Measurements from ENCODE around the gene ZCCHC14. TPM values are rescaled to one million over a fixed set of nuclear protein-coding genes. Genes with fewer than 3 reads are reported as not detected.

The ZCCHC14 gene
- total RNA-seq, 4 donors from 2014 or later, result 8.3 to 19.6 (median 14.7) TPM

DNA sequence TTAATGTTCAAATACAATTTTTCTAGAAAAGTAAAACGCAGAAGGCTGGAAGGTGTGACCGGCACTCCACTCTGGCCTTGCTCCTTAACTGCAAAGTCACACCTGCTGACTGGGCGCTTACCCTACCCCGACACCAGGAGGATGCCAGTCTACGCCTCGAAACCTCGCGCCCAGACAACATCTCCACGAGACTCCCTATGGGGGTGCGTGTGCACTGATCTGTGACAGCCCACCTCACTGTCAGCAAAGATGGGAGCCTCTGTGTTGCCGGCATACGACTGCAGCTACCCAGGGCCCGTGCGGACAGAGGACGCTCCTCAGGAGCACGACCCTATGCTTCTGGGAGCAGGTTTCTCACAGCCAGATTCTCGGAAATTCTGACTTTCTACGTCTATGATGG is 74.6 kb downstream of the ZCCHC14 start:
- no peaks in the 10 kb centered on the region for H3K27me3 ChIP-seq
- no peak for DNase-seq
- peaks cover 0 to 15% (median 0%) of the 10 kb centered on the region in 3 donors for H3K4me1 ChIP-seq
- H3K36me3 ChIP-seq, result peaks cover 11 to 100% (median 39%) of the 10 kb centered on the region in 3 donors
- H3K9me3 ChIP-seq, result no peaks in the 10 kb centered on the region
- WGBS, 2 donors, result 93 to 95% methylated on average over 10 to 16 of the region's 18 CpGs
- no peak overlapping the region for H3K27ac ChIP-seq
- intact Hi-C loops (cut with DNase I), result no loop called here
- TF ChIP-seq, protein P1, sequence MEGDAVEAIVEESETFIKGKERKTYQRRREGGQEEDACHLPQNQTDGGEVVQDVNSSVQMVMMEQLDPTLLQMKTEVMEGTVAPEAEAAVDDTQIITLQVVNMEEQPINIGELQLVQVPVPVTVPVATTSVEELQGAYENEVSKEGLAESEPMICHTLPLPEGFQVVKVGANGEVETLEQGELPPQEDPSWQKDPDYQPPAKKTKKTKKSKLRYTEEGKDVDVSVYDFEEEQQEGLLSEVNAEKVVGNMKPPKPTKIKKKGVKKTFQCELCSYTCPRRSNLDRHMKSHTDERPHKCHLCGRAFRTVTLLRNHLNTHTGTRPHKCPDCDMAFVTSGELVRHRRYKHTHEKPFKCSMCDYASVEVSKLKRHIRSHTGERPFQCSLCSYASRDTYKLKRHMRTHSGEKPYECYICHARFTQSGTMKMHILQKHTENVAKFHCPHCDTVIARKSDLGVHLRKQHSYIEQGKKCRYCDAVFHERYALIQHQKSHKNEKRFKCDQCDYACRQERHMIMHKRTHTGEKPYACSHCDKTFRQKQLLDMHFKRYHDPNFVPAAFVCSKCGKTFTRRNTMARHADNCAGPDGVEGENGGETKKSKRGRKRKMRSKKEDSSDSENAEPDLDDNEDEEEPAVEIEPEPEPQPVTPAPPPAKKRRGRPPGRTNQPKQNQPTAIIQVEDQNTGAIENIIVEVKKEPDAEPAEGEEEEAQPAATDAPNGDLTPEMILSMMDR (IDR thresholded peaks at IDR 0.05), result no peak
- no peak for TF ChIP-seq POLR2A (IDR thresholded peaks at IDR 0.05)
- no peak overlapping the region for H3K4me3 ChIP-seq

DNA sequence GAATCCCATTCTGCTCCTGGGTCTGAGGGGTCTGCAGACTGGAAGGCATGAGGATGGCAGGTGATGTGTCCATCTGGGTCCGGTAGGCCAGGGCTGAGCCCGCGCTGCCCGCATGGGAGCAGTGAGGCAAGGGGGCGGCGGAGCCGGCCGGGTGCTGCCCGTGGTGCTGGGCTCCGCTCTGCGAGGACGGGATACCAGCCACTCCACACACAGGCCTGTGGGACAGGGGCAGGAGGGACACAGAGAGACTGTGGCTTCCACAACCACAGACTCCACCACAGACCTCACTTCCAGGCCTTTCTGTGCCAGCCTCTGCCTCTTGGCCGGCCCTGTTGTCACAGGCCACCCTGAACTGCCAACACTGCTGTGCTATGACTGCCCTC is 75.3 kb downstream of the ZCCHC14 start:
- Histone ChIP-seq H3K27ac (no peak overlapping the region), H3K4me1 (peaks cover 0 to 15% (median 0%) of the 10 kb centered on the region in 3 donors), H3K9me3 (no peaks in the 10 kb centered on the region), H3K36me3 (peaks cover 14 to 100% (median 36%) of the 10 kb centered on the region in 3 donors), H3K27me3 (no peaks in the 10 kb centered on the region), H3K4me3 (no peak overlapping the region)
- no peak for TF ChIP-seq POLR2A (IDR thresholded peaks at IDR 0.05)
- TF ChIP-seq, protein P1 (IDR thresholded peaks at IDR 0.05), result no peak
- DNase-seq, result no peak
- 78 to 91% methylated on average over 1 to 10 of the region's 13 CpGs for WGBS, 2 donors
- intact Hi-C loops (cut with DNase I), result no loop called here

DNA sequence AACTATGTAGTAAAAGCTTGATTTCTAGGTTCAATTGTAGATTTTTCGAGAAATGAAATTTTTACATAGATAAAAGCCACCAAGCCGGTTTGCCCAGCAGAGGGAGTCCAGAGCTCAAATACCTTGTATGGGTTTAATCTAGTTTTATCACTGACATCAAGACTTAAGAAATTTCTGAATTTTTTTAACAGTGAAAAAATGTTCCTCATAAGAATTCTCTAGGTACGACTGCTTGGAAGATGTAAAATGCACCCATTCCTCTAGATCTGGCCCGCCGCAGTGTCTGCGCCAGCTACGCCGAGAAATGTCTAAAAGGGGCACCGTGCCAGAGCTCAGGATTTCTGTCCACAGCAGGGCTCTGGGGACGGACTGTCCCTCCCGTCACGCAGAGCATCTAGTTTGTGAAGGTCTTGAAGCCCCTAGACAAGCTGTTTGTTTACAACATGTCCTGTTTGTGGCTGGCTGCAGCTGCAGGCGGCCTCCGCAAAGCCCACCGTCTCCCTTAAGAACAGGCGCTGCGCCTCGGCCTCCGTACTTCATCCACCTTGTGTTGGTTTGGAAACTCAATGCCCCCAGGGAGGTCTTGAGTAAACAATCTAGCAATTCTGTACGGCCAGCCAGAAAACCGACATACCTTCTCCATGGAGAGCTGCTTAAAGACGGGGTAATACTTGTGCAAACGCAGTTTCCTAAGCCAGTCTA is 75.8 kb downstream of the ZCCHC14 start:
- no peak overlapping the region for H3K4me3 ChIP-seq
- H3K9me3 ChIP-seq, result no peaks in the 10 kb centered on the region
- no peak overlapping the region for H3K27ac ChIP-seq
- TF ChIP-seq, protein P1 (IDR thresholded peaks at IDR 0.05), result peak in 5 of 6 experiments; percentile 13 to 67 (median 57)
- TF ChIP-seq POLR2A (IDR thresholded peaks at IDR 0.05), result no peak
- H3K27me3 ChIP-seq, result no peaks in the 10 kb centered on the region
- DNase-seq, result no peak
- H3K36me3 ChIP-seq, result peaks cover 19 to 100% (median 41%) of the 10 kb centered on the region in 3 donors
- H3K4me1 ChIP-seq, result peaks cover 0 to 15% (median 0%) of the 10 kb centered on the region in 3 donors
- WGBS, 2 donors, result 73 to 75% methylated on average over 20 to 21 of the region's 23 CpGs
- intact Hi-C loops (cut with DNase I), result no loop called here

- no peak for TF ChIP-seq POLR2A (IDR thresholded peaks at IDR 0.05)
- TF ChIP-seq, protein P1 (IDR thresholded peaks at IDR 0.05), result no peak
- H3K4me1 ChIP-seq, result peaks cover 0 to 11% (median 0%) of the 10 kb centered on the region in 3 donors
- H3K4me3 ChIP-seq, result no peak overlapping the region
- H3K27ac ChIP-seq, result no peak overlapping the region
- no peak for DNase-seq
- 78 to 90% methylated on average over 9 of the region's 9 CpGs for WGBS, 2 donors
- H3K9me3 ChIP-seq, result no peaks in the 10 kb centered on the region
- peaks cover 29 to 100% (median 52%) of the 10 kb centered on the region in 3 donors for H3K36me3 ChIP-seq
- no peaks in the 10 kb centered on the region for H3K27me3 ChIP-seq
- intact Hi-C loops (cut with DNase I), result no loop called here
Observed at GRCh38 chr16:87415441-87415840, 77.4 kb downstream of the ZCCHC14 start.

DNA sequence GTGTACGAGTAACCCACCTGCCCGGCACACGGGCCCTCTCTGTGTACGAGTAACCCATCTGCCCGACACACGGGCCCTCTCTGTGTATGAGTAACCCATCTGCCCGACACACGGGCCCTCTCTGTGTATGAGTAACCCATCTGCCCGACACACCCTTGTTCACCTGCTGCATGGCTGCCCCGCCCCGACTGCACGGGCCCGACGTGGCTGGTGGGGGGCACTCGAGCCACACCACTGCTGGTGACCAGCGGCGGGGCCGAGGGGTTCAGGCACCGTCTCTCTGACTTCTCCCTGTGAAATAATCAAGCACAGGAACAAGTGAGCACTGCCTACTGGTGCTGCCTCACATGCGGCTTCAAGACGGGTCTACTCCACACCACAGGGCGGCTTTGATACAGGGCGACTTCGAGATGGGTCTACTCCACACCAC is 78.6 kb downstream of the ZCCHC14 start:
- Histone ChIP-seq H3K4me1 (peaks cover 0 to 5% (median 0%) of the 10 kb centered on the region in 3 donors), H3K4me3 (no peak overlapping the region), H3K36me3 (peaks cover 29 to 100% (median 42%) of the 10 kb centered on the region in 3 donors), H3K9me3 (no peaks in the 10 kb centered on the region), H3K27ac (no peak overlapping the region), H3K27me3 (no peaks in the 10 kb centered on the region)
- intact Hi-C loops (cut with DNase I), result no loop called here
- TF ChIP-seq, protein P1 (IDR thresholded peaks at IDR 0.05), result no peak
- TF ChIP-seq POLR2A (IDR thresholded peaks at IDR 0.05), result no peak
- no peak for DNase-seq
- WGBS, 2 donors, result 23 to 70% methylated on average over 2 to 7 of the region's 24 CpGs

All from esophagus squamous epithelium (tissue), 5 donors.